ENCODE data around the gene COL6A2. TPM values are rescaled to one million over a fixed set of nuclear protein-coding genes. Genes with fewer than 3 reads are reported as not detected.
"Not testable (repeated sequence)": the region's sequence is repeated elsewhere in the genome, so short reads cannot be mapped to it uniquely, and the experiment has no call there.

Gene COL6A2
- total and polyA plus RNA-seq, 8 donors, result 79.3 to 3,737 (median 398) TPM

DNA sequence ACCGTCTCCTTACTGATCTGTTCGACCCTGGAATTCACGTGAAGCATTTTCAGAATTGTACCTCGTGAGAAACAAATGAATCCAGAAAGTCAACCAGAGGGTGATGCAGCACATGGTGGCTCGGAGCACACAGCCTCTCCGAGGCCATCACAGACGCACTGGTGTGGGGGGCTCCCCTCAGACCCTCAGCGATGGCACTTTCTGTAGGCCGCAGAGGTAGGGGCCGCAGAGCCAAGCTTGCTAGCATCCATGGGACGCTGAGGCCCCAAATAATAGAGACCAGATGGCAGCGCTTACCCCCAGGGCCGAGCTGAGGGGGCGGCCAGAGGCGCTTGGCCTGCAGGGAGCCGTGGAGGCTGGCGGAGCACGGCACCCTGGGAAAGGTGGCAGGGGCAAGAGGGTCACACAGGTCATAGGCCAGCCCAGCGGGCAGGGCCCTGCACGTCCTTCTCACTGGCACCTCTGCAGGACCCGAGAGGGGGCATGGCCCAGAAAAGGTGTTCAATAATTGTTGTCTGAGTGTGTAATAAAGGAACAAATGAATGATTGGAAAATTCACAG lies 28.1 kb upstream of the COL6A2 start:
- H3K36me3 ChIP-seq, result no peaks in the 10 kb centered on the region
- no peak overlapping the region for H3K4me3 ChIP-seq
- peak in 1 of 2 donors; percentile 1 for DNase-seq
- peaks cover 20 to 35% (median 31%) of the 10 kb centered on the region in 4 donors for H3K4me1 ChIP-seq
- H3K9me3 ChIP-seq, result no peaks in the 10 kb centered on the region
- 89 to 91% (median 90%) methylated on average over 20 to 21 of the region's 21 CpGs for WGBS, 5 donors
- TF ChIP-seq POLR2A (IDR thresholded peaks at IDR 0.05) (no peak), EP300 (IDR thresholded peaks at IDR 0.05) (no peak), POLR2AphosphoS5 (IDR thresholded peaks at IDR 0.05) (no peak)
- TF ChIP-seq, protein P1, sequence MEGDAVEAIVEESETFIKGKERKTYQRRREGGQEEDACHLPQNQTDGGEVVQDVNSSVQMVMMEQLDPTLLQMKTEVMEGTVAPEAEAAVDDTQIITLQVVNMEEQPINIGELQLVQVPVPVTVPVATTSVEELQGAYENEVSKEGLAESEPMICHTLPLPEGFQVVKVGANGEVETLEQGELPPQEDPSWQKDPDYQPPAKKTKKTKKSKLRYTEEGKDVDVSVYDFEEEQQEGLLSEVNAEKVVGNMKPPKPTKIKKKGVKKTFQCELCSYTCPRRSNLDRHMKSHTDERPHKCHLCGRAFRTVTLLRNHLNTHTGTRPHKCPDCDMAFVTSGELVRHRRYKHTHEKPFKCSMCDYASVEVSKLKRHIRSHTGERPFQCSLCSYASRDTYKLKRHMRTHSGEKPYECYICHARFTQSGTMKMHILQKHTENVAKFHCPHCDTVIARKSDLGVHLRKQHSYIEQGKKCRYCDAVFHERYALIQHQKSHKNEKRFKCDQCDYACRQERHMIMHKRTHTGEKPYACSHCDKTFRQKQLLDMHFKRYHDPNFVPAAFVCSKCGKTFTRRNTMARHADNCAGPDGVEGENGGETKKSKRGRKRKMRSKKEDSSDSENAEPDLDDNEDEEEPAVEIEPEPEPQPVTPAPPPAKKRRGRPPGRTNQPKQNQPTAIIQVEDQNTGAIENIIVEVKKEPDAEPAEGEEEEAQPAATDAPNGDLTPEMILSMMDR (IDR thresholded peaks at IDR 0.05), result no peak
- no peak overlapping the region for H3K27ac ChIP-seq
- intact Hi-C loops (cut with DNase I; ENCODE audit: low total_unique reads), result no loop called here
- H3K27me3 ChIP-seq, result peaks cover 0 to 34% (median 4%) of the 10 kb centered on the region in 3 donors

DNA sequence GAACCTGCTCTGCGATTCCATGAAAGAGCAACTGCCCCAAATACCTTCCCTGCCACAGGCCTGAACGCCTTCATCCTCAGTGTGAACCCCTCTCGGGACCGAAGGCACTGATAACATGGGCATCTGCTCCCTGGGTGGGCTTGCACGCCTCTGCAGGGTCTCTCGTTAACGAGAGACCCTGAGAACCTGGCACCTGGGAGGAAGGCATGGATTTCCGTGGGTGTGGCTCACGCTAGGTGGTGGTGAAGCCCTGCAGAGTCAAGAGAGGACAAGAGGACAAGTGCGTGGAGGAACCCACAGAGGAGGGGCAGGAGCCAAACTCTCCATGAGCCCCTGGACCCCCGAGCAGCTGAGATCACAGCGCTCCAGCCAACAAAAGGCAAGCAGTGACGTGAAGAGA lies 26.8 kb upstream of the COL6A2 start:
- no peaks in the 10 kb centered on the region for H3K9me3 ChIP-seq
- DNase-seq, result peak; percentile 0 to 5
- TF ChIP-seq, protein P1 (IDR thresholded peaks at IDR 0.05), result no peak
- TF ChIP-seq EP300 (IDR thresholded peaks at IDR 0.05) (no peak), POLR2A (IDR thresholded peaks at IDR 0.05) (no peak), POLR2AphosphoS5 (IDR thresholded peaks at IDR 0.05) (no peak)
- H3K27ac ChIP-seq, result no peak overlapping the region
- H3K4me3 ChIP-seq, result no peak overlapping the region
- WGBS, 5 donors, result 76 to 83% (median 81%) methylated on average over 12 to 13 of the region's 13 CpGs
- H3K36me3 ChIP-seq, result no peaks in the 10 kb centered on the region
- H3K27me3 ChIP-seq, result peaks cover 0 to 21% (median 4%) of the 10 kb centered on the region in 3 donors
- H3K4me1 ChIP-seq, result peaks cover 14 to 23% (median 19%) of the 10 kb centered on the region in 4 donors
- intact Hi-C loops (cut with DNase I; ENCODE audit: low total_unique reads), result no loop called here

DNA sequence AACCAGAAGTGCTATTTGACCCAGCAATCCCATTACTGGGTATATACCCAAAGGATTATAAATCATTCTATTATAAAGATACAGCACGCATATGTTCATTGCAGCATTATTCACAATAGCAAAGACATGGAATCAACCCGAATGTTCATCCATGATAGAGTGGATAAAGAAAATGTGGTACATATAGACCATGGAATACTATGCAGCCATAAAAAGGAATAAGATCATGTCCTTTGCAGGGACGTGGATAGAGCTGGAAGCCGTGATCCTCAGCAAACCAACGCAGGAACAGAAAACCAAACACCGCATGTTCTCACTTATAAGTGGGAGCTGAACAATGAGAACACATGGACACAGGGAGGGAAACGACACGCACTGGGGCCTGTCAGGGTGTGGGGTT lies 21.2 kb upstream of the COL6A2 start:
- H3K27me3 ChIP-seq; H3K9me3 ChIP-seq; H3K4me3 ChIP-seq; DNase-seq; intact Hi-C loops (cut with DNase I; ENCODE audit: low total_unique reads); H3K27ac ChIP-seq; H3K36me3 ChIP-seq: not testable (repeated sequence)
- WGBS, 5 donors, result 87 to 94% (median 90%) methylated on average over 8 of the region's 8 CpGs
- H3K4me1 ChIP-seq, result peaks cover 0 to 24% (median 16%) of the 10 kb centered on the region in 4 donors

DNA sequence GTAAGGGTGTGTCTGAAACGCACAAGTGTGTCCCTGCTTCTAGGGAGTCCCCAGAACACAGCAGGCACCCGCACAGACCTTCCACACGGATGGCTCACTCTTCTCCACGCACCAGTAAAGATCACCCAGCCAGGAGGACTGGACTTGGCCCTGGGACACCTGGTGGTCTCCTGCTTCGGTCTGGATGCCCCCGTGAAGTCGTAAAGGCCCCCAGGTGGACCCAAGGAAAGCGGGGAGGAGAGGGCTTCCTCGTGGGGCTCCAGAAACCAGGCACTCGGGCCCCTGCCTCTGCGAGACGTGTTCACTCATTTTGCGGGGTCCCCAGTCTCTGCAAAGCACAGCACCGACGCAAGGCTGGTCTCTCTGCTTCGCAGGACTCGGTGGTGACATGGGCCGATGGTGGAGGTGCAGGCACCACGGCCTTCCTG lies 20.2 kb upstream of the COL6A2 start:
- H3K36me3 ChIP-seq, result no peaks in the 10 kb centered on the region
- DNase-seq, result peak in 1 of 2 donors; percentile 19
- WGBS, 5 donors, result 60 to 93% (median 90%) methylated on average over 3 to 19 of the region's 19 CpGs
- H3K4me1 ChIP-seq, result peaks cover 0 to 25% (median 16%) of the 10 kb centered on the region in 4 donors
- intact Hi-C loops (cut with DNase I; ENCODE audit: low total_unique reads), result no loop called here
- TF ChIP-seq, protein P1 (IDR thresholded peaks at IDR 0.05), result no peak
- TF ChIP-seq POLR2A (IDR thresholded peaks at IDR 0.05) (no peak), POLR2AphosphoS5 (IDR thresholded peaks at IDR 0.05) (no peak), EP300 (IDR thresholded peaks at IDR 0.05) (no peak)
- H3K27me3 ChIP-seq, result peaks cover 0 to 9% (median 7%) of the 10 kb centered on the region in 3 donors
- H3K27ac ChIP-seq, result no peak overlapping the region
- no peak overlapping the region for H3K4me3 ChIP-seq
- H3K9me3 ChIP-seq, result no peaks in the 10 kb centered on the region

DNA sequence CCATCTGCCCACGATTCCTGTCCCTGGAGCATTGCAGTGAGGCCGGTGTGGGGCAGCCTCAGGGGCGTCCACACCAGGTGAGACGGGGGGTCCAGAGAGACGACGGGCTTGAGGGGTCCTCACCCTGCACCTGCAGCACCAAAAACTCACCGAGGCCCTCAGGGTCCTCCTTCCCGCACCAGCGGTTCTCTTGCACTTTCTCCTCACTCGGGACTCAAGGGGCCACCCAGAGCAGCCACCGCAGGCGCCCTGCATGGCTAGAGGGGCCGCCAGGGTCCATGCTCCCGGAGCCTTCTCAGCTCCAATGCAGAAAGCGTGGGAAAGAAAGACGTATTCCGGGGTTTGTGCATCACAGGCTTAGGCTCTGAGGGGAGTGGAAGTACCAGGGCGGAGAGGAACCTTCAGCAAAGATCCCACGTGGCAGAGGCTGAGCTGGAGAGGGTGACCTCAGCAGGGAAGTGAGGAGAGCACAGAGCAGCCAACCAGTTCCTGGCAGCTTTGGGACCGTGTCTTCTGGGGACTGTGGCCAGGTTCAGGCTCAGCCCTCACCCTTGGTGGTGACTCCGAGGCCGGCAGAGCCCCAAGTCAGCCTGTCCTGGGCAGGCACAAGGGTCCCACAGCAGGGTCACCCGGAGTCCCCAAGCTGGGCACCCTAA lies 19.5 kb upstream of the COL6A2 start:
- 84 to 89% (median 86%) methylated on average over 22 to 23 of the region's 23 CpGs for WGBS, 5 donors
- H3K36me3 ChIP-seq, result no peaks in the 10 kb centered on the region
- intact Hi-C loops (cut with DNase I; ENCODE audit: low total_unique reads), result no loop called here
- no peak for TF ChIP-seq EP300 (IDR thresholded peaks at IDR 0.05)
- TF ChIP-seq, protein P1 (IDR thresholded peaks at IDR 0.05), result no peak
- TF ChIP-seq POLR2A (IDR thresholded peaks at IDR 0.05), result no peak
- no peak for TF ChIP-seq POLR2AphosphoS5 (IDR thresholded peaks at IDR 0.05)
- no peaks in the 10 kb centered on the region for H3K9me3 ChIP-seq
- H3K4me1 ChIP-seq, result peaks cover 0 to 25% (median 16%) of the 10 kb centered on the region in 4 donors
- DNase-seq, result peak; percentile 12 to 22
- H3K4me3 ChIP-seq, result no peak overlapping the region
- peaks cover 0 to 17% (median 7%) of the 10 kb centered on the region in 3 donors for H3K27me3 ChIP-seq
- no peak overlapping the region for H3K27ac ChIP-seq
